ENCODE data around the gene MEGF6.

- TF ChIP-seq, protein P1, sequence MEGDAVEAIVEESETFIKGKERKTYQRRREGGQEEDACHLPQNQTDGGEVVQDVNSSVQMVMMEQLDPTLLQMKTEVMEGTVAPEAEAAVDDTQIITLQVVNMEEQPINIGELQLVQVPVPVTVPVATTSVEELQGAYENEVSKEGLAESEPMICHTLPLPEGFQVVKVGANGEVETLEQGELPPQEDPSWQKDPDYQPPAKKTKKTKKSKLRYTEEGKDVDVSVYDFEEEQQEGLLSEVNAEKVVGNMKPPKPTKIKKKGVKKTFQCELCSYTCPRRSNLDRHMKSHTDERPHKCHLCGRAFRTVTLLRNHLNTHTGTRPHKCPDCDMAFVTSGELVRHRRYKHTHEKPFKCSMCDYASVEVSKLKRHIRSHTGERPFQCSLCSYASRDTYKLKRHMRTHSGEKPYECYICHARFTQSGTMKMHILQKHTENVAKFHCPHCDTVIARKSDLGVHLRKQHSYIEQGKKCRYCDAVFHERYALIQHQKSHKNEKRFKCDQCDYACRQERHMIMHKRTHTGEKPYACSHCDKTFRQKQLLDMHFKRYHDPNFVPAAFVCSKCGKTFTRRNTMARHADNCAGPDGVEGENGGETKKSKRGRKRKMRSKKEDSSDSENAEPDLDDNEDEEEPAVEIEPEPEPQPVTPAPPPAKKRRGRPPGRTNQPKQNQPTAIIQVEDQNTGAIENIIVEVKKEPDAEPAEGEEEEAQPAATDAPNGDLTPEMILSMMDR (IDR thresholded peaks at IDR 0.05) = no peak
- no peak for TF ChIP-seq ZFX (IDR thresholded peaks at IDR 0.05; ENCODE audit: borderline replicate concordance)
Measured at GRCh38 chr1:3522112-3522511, 89.2 kb downstream of the MEGF6 start.
